Activated CD8-positive, alpha-beta memory T cell treated with anti-CD3 and anti-CD28 coated beads for 24 hours (primary cell): ENCODE measurements around the gene RCSD1.

Source experiments
- DNase-seq: peaks from one replicate; pipeline ENCODE4 v3.0.0-alpha.2; 2020

RCSD1 gene

GRCh38 chr1:167644551-167644950 is 14.5 kb downstream of the RCSD1 start:
- peak; percentile 54 for DNase-seq

DNA sequence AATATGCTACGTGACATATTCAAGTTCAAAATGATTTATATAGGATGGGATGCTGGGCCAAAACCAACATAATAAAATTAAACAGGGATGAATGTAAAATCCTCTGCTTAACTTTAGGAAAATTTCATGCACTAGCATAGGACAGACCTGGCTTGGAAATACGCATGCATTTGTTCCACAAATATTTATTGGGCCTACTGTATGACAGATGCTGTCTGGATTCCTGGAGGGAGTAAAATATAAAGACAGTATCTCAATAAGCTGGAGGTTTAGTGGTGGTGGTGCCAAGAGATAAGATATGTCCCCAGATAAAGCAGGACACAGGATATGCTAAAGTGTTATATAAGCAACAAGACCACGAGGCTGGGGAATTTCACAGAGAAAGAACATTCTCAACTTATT is 15.1 kb downstream of the RCSD1 start:
- no peak for DNase-seq

GRCh38 chr1:167645625-167646414 is 15.8 kb downstream of the RCSD1 start:
- peak; percentile 56 for DNase-seq

DNA sequence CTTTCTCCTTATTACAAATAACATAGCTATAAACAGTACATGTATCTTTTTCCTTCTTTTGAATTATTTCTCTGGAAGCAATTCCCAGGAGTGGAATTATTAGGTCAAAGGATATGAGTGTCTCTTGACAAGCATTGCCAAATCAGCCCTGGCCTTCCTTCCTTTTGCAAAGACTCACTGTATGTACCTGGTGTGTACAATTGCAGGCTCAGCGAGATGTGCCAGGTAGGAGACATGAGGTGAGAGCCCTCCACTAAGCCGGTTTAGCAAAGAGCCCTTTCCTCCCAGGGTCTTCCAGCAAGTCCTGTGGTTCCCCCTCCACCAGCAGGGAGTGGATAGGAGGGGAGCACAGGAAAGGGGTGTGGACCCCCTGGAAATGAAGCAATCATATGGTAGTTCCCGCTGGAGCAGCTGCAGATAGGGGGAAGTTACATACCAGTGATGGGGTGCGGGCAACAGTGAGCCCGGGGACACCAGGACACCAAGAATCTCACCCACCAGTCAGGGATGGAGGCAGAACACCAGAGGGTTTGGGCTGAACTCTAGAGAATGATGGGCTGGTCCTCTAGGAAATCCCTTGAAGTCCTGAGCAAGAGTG is 18.3 kb downstream of the RCSD1 start:
- DNase-seq = peak; percentile 53

DNA sequence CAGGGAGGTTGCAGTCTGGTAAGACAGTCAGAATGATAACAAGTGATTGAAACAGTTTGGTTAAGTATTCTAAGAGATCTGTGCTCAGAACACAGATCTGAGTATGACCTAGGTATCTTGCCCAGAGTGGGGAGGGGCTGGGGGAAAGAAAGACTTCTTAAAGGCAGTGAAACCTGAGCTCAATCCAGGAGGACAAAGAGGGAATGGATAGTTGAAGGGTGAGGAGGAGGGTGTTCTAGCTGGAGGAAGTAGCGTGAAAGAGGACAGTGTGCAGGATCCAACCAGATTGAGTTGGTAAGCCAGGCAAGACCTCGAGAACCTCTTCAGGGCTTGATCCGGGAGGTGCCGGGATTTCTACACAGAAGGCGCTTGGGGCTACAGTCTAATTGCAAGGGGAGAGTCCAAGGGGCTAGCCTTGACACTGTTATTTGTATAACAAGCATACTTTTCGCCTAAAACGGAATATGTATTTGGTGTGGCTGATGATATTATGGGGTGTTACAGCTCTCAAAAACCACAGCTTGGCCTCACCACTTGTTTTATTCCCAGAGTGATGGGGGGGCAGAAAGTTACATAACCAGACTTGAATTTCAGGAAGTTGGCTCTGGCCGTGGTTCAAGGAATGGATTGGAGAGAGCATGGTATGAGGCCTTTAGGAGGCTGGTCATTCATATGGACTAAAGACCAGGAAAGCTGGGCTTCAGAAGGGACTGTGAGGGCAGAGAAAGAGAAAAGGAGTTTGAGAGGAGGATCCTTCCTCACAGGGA is 19.1 kb downstream of the RCSD1 start:
- DNase-seq = no peak

DNA sequence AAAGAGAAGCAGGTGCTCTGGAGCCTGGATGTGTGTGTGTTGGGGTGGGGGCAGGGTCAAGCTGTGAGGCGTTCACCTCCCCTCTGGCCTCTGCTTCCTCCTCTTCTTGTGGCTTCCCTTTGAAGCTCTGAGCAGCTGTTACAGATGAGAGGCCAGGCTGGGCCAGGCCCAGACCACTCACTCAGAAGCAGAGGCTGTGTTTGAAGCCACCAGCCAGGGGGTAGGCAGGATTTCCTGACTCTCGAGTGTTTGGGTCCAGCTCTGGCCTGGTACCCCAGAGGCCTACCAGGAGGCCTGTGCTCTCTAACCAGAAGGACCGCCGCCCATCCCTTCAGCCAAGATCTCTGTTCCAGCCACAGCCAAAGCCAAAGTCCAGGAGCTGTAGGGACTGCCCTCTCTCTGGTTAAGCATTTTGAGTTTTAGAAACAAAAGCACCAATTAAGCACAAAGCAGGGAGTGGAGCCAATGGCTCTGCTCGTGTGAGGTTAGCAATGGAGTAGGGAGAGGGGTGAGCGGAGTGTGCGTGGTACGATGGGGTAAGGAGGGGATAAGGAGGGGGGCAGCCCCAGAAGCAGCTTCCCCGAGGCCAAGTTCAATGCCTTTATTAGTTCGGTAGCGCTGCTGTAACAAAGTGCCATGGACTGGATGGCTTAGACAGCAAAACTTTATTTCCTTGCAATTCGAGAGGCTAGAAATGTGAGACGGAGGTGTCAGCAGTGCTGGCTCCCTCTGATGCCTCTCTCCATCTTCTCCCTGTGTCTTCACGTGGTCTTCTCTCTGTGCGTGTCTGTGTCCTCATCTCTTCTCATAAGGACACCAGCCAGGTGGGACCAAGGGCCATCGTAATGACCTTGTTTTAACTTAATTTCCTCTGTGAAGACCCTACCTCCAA is 20.5 kb downstream of the RCSD1 start:
- no peak for DNase-seq

GRCh38 chr1:167651161-167651693 is 21.2 kb downstream of the RCSD1 start:
- no peak for DNase-seq

DNA sequence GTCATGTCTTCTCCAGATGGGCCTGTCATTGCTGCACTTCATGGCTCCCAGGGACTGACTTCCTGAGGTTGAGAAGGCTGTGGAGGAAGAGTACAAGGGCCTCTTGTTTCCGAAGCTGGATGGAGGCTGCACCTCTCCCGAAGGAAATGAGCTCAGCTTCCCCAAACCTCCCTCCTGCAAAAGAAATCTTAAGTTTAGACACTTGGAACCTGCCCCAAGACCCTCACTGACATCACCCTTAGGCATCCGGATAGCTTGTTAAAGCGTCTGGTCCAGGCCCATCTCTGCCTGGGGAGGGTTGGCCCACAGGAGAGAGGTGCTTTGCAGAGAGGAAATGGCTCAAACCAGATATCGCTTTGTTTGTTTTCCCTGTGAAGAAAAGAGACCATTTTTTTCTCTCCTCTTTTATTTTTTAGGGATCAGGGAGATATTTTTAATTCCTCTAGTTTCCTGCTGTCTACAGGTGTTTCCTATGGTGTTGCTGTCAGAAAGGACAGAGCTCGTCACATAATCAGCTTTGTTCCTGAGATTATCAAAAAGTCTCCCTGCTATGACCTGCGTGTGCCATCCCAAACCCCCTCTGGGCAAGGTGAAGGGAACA is 25.0 kb downstream of the RCSD1 start:
- no peak for DNase-seq

DNA sequence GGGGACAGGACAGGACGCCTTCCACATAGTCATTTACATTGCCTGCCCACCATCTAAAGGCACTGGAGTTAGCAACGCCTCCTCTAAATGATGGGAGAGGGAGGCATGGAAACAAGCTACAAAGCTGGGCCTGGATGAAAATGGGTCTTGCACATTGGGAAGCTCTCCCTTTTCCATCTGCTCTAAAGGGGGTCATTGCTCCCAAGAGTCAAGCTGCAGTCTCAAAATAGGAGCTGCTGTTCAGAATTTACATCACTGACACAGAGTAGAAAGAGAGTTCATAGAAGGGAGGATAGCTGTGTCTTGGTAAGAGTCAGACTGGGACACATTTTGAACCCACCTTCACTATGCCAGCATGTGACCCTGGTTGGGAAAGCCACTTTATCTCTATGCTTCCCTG is 26.6 kb downstream of the RCSD1 start:
- DNase-seq = no peak

DNA sequence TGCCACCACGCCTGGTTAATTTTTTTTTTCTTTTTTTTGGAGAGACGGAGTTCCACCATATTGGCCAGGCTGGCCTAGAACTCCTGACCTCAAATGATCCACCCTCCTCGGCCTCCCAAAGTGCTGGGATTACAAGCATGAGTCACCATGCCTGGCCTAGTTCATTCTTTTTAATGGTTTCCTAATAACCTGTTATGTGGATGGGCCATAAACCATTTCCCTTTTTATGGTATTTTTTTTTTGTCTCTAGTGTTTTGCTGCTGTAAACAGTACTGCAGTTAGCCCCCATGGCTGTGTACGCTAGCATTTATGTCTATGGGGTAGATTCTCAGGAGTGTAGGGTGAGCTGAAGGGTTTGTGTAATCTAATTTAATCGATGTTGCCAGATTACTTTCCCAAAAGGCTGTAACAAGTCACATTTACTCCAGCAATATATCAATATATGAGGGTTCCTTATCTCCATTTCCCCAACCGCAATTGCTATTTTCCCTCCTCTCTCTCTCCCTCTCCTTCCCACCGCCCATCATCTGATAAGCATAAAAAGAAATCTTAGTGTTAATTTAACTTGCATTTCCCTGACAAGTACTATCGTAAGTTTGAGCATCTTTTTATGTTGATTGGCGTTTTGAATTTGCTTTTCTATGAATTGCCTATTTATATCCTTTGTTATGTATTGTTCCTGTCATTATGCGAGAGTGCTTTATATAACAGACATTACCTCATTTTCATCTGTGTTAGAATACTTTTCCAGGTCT is 28.7 kb downstream of the RCSD1 start:
- DNase-seq = no peak

DNA sequence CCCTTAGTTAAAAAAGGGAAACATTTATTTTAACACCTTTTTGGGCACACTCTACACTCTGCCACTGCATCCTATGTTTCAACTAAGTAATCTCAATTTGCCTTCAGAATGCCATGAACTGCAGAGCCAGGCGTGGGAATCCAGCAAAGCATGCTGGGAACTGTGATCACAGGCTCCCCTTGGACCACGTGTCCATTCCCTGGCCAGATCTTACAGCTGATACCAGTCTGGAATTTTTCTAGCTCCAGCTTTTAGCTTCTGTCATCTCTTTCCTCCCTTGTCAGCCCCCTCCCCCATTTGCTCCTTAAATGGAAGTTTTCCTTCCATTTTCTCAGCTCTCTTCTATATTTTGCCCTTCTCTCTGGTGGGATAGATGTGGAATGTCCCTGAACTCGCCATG is 29.4 kb downstream of the RCSD1 start:
- DNase-seq = no peak

DNA sequence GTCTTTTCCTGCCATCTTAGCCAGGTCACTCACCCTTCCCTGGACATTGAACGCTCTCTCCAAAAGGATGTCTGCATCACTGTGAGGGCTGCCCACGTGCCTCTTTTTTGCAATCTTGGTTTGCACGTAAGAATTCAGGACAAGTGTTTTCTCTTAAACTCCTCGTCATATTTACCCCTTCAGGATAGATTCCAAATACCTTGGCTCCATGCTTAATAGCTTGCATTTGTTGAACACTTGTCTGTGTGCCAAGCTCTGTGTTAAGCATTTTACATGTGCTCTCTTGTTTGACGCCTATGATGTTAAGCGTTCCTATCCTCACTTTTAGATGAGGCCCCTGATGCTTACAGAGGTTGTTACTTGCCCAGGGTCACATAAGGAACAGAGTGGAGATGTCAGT is 29.8 kb downstream of the RCSD1 start:
- DNase-seq = no peak

GRCh38 chr1:167661527-167662426 is 31.7 kb downstream of the RCSD1 start:
- DNase-seq = no peak

DNA sequence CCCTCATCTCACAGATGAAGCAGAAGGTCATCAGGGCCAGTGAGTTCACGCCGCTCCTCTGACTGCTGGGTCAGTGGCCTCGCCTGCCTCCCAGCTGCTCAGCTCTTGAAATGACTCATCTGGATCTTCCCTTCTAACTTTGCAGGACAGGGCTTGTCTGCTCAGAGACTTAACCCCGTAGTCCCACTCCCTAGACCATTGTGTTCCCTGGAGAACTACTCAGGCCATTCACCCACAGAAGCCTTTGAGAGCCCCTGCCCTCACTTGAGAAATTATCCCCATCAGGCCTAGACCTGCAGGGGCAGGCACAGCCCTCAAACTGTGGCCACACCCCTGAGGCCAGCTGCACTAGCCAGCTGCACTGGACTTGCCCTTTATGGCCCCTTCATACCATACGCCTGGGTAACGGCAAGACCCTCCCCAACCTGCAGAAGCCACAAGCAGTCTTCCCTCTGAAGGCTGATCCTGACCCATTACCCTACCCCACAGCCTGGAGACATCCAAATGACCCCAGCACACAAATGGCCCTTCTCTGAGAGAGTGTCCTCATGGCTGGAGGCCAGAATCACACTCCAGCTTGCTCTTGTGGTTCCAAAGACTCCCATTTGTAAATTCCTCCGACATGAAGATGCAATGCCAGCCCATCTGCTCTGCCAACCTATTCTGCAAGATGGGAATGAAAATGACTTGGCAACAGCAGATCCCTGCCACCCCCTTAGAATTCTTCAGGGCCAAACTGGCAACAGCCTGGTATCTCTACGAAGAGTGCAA is 33.2 kb downstream of the RCSD1 start:
- DNase-seq = no peak

DNA sequence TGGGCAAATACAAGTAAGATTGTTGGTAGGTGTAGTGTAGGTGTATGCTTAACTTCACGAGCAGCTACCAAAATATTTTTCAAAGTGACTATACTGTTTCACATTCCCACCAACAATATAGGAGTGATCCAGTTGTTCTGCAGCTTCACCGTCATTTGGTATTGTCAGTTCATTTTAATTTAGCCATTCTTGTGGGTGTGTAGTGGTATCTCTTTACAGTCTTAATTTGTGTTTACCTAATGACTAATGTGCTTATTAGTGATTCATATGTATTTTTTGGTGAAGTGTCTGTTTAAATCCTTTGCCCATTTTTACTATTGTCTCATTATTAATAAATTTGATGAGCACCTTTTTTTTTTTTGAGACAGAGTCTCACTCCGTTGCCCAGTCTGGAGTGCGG is 35.4 kb downstream of the RCSD1 start:
- DNase-seq = no peak

DNA sequence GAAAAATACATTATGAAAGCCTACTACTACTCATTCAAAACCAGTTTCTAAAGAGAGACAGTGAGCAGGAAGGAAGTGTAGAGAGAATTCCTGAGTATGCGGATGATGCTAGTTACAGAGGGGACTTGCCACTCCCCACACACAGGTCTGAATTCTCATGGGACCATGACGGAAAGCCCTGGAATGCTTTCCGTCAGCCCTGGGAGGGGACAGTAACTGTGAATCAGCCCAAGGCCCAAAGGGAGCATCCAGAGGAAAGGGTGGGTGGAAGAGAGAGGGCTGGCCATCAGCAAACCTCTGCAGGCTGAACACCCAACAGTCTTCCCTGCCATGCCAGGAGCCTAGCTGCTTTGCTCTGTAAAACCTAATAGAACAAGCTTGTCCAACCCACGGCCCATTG is 36.4 kb downstream of the RCSD1 start:
- no peak for DNase-seq

GRCh38 chr1:167667536-167667935 is 37.5 kb downstream of the RCSD1 start:
- DNase-seq = no peak

DNA sequence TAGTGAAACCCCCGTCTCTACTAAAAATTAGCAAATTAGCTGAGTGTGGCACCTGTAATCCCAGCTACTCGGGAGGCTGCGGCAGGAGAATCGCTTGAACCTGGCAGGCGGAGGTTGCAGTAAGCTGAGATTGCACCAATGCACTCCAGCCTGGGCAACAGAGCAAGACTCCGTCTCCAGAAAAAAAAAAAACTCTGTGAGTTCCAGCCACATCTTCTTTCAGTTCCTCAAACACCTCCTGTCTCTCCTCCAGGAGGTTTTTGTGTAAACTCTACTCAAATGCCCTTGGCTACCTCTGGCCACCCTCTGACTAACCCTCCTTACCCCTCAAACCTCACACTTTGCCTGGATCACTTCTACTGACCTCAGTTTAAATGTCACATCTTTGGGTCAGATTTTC is 38.1 kb downstream of the RCSD1 start:
- no peak for DNase-seq
